H9 (cell line): ENCODE results near the gene FOXB2. TPM values are rescaled to one million over a fixed set of nuclear protein-coding genes. Genes with fewer than 3 reads are reported as not detected.
A peak's percentile ranks its signal among the peaks of the same experiment; 100 is the strongest.

ENCODE experiments used
- DNase-seq: peaks from one replicate; pipeline ENCODE4 v3.0.0-alpha.2; 2017
- H2AFZ ChIP-seq: one replicate; pipeline ENCODE4 v1.6.1; 2013; ENCODE audit warnings: mild to moderate bottlenecking, low read length, control low read depth, moderate library complexity
- H2AK5ac ChIP-seq: 2 replicates; pipeline ENCODE4 v1.6.1; 2013; ENCODE audit warnings: low read length, control low read depth, mixed read lengths; ENCODE audit not compliant: insufficient read length
- H2BK120ac ChIP-seq: one replicate; pipeline ENCODE4 v1.6.1; 2013; ENCODE audit warnings: low read depth, mild to moderate bottlenecking, low read length, control low read depth, inconsistent platforms; ENCODE audit not compliant: poor library complexity, severe bottlenecking
- H2BK12ac ChIP-seq: 2 replicates; pipeline ENCODE4 v1.6.1; 2013; ENCODE audit warnings: low read length, control low read depth, mixed read lengths, low read depth; ENCODE audit not compliant: insufficient read length
- H2BK15ac ChIP-seq: 2 replicates; pipeline ENCODE4 v1.6.1; 2013; ENCODE audit warnings: low read depth, low read length, control low read depth
- H2BK20ac ChIP-seq: one replicate; pipeline ENCODE4 v1.6.1; 2013; ENCODE audit warnings: low read depth, mild to moderate bottlenecking, low read length, control low read depth, inconsistent platforms; ENCODE audit not compliant: poor library complexity, severe bottlenecking
- H2BK5ac ChIP-seq: 2 replicates; pipeline ENCODE4 v1.6.1; 2013; ENCODE audit warnings: low read length, control low read depth, mixed read lengths; ENCODE audit not compliant: insufficient read length
- H3K14ac ChIP-seq: 2 replicates; pipeline ENCODE4 v1.6.1; 2013; ENCODE audit warnings: low read length, control low read depth; ENCODE audit not compliant: insufficient read depth
- H3K18ac ChIP-seq: 2 replicates; pipeline ENCODE4 v1.6.1; 2013; ENCODE audit warnings: low read depth, mild to moderate bottlenecking, mixed read lengths, low read length, control low read depth; ENCODE audit not compliant: insufficient read length
- H3K23ac ChIP-seq: 2 replicates; pipeline ENCODE4 v1.6.1; 2013; ENCODE audit warnings: low read length, control low read depth, mixed read lengths, low read depth; ENCODE audit not compliant: insufficient read length
- H3K23me2 ChIP-seq: 2 replicates; pipeline ENCODE4 v1.6.1; 2013; ENCODE audit warnings: low read depth, mild to moderate bottlenecking, mixed read lengths, low read length, control low read depth; ENCODE audit not compliant: insufficient read length, poor library complexity, severe bottlenecking
- H3K27ac ChIP-seq: 2 replicates; pipeline ENCODE4 v1.5.1; 2013; ENCODE audit warnings: low read length, control low read depth, mixed read lengths, low read depth; ENCODE audit not compliant: insufficient read length
- H3K27me3 ChIP-seq: 2 replicates; pipeline ENCODE4 v1.6.1; 2013; ENCODE audit warnings: low read length, control low read depth, inconsistent platforms; ENCODE audit not compliant: insufficient read depth
- H3K4ac ChIP-seq: 2 replicates; pipeline ENCODE4 v1.6.1; 2013; ENCODE audit warnings: low read depth, mild to moderate bottlenecking, control low read depth, inconsistent platforms, low read length, moderate library complexity
- H3K4me1 ChIP-seq: 2 replicates; pipeline ENCODE4 v1.6.1; 2013; ENCODE audit warnings: low read length, control low read depth, inconsistent platforms; ENCODE audit not compliant: insufficient read depth
- H3K4me2 ChIP-seq: 2 replicates; pipeline ENCODE4 v1.6.1; 2013; ENCODE audit warnings: low read length, control low read depth, mixed read lengths; ENCODE audit not compliant: insufficient read length, insufficient read depth
- H3K56ac ChIP-seq: 2 replicates; pipeline ENCODE4 v1.6.1; 2013; ENCODE audit warnings: low read depth, mild to moderate bottlenecking, mixed read lengths, low read length, control low read depth; ENCODE audit not compliant: insufficient read length
- H3K79me1 ChIP-seq: 2 replicates; pipeline ENCODE4 v1.6.1; 2013; ENCODE audit warnings: low read depth, mild to moderate bottlenecking, moderate library complexity, low read length, control low read depth, inconsistent platforms; ENCODE audit not compliant: insufficient read depth, poor library complexity, severe bottlenecking
- H3K79me2 ChIP-seq: 2 replicates; pipeline ENCODE4 v1.6.1; 2013; ENCODE audit warnings: low read length, control low read depth, inconsistent platforms; ENCODE audit not compliant: insufficient read depth
- H3K9ac ChIP-seq: 2 replicates; pipeline ENCODE4 v1.6.1; 2013; ENCODE audit warnings: low read length, control low read depth, mixed read lengths; ENCODE audit not compliant: insufficient read length; ENCODE audit errors: extremely low read depth
- H3K9me3 ChIP-seq: one replicate; pipeline ENCODE4 v1.6.1; 2013; ENCODE audit warnings: low read depth, low read length, inconsistent platforms; ENCODE audit not compliant: control insufficient read depth
- H3T11ph ChIP-seq: one replicate; pipeline ENCODE4 v1.6.1; 2013; ENCODE audit warnings: mild to moderate bottlenecking, low read length, control low read depth, inconsistent platforms
- H4K20me1 ChIP-seq: one replicate; pipeline ENCODE4 v1.6.1; 2013; ENCODE audit not compliant: control insufficient read depth, insufficient read length, insufficient read depth
- H4K5ac ChIP-seq: 2 replicates; pipeline ENCODE4 v1.6.1; 2013; ENCODE audit warnings: low read depth, mild to moderate bottlenecking, mixed read lengths, low read length, control low read depth; ENCODE audit not compliant: insufficient read length
- H4K8ac ChIP-seq: replicated peaks from 2 replicates; pipeline ENCODE4 v1.6.1; 2013; ENCODE audit warnings: low read length, control low read depth, mixed read lengths, low read depth; ENCODE audit not compliant: insufficient read length
- H4K91ac ChIP-seq: 2 replicates; pipeline ENCODE4 v1.6.1; 2013; ENCODE audit warnings: low read depth, mild to moderate bottlenecking, moderate library complexity, mixed read lengths, low read length, control low read depth; ENCODE audit not compliant: insufficient read length
- H3K27ac Mint-ChIP-seq, 3 experiments: 2 replicates in 2 of 3; 3 replicates in 1 of 3; pipeline ENCODE4 v1.8.0; 2020 to 2021; ENCODE audit warnings: mixed read lengths in 3 of 3, mild to moderate bottlenecking in 1 of 3, moderate library complexity in 1 of 3
- H3K27me3 Mint-ChIP-seq: 2 replicates; pipeline ENCODE4 v1.8.0; 2021; ENCODE audit warnings: low read depth, mild to moderate bottlenecking, moderate library complexity, mixed read lengths
- H3K36me3 Mint-ChIP-seq, 3 experiments: 2 replicates in 2 of 3; 3 replicates in 1 of 3; pipeline ENCODE4 v1.8.0; 2020 to 2021; ENCODE audit warnings: low read depth in 3 of 3, mixed read lengths in 3 of 3; ENCODE audit not compliant: insufficient read depth in 1 of 3
- H3K4me1 Mint-ChIP-seq, 2 experiments: 2 replicates each; pipeline ENCODE4 v1.8.0; 2020; ENCODE audit warnings: mixed read lengths in 2 of 2
- H3K4me3 Mint-ChIP-seq, 2 experiments: 2 replicates in 1 of 2; 3 replicates in 1 of 2; pipeline ENCODE4 v1.8.0; 2020 to 2021; ENCODE audit warnings: mild to moderate bottlenecking in 2 of 2, mixed read lengths in 2 of 2, moderate library complexity in 1 of 2
- H3K9me3 Mint-ChIP-seq, 2 experiments: 2 replicates in 1 of 2; 3 replicates in 1 of 2; pipeline ENCODE4 v1.8.0; 2020; ENCODE audit warnings: mild to moderate bottlenecking in 2 of 2, mixed read lengths in 2 of 2, moderate library complexity in 1 of 2
- WGBS: extraction: QIAGEN DNeasy Blood & Tissue Kit; methylation state at CpG from one replicate; pipeline ENCODE4 v1.1.7; 2013; ENCODE audit warnings: missing lambda C conversion rate, low lambda C conversion rate, mixed read lengths; ENCODE audit not compliant: insufficient read length; ENCODE audit errors: extremely low coverage; 5-methylcytosine and 5-hydroxymethylcytosine counted together
- total RNA-seq: library from RNA; stranded (reverse); gene quantifications from 2 replicates; pipeline ENCODE4 v1.2.1, GENCODE V29; 2021
- TF ChIP-seq, protein P1 (sequence below): fragments of 200-600 bp; sonication (generic); conservative IDR thresholded peaks from 3 replicates; pipeline ENCODE4 v1.8.0; 2021; ENCODE audit warnings: antibody characterized with exemption, mild to moderate bottlenecking

FOXB2 gene
- total RNA-seq, 1 experiment from 2014 or later = 7.8 TPM

DNA sequence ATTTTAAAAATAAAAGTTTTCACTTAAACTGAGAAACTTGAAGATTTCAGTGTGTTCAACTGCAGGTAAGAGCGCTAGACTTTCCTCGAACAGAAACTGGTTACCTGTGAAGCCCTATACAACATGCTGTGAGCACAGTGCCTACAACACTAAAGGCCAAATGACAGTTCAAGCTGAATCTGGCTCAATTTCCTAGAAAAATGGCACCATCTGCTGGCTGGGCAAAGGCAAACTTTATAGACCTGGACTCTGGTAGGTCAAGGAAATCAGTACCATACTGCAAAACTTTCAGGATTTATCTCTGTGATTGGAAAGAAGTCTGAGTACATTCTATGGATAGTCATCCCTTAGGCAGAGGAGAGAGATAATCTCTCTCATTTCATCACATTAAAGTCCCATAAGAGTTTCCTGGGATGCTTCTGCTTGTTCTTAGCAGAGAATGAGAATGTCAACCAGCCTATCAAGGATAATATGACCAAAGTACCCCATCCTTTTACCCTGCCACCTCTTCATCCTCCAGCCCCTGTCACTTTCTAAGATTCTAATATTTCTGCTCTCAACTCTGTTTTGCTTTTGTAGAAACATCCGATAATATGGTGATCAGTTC, 31.8 kb upstream of the FOXB2 start:
- no peaks in the 10 kb centered on the region for H4K20me1 ChIP-seq
- no peak overlapping the region for H3K4me3 Mint-ChIP-seq
- H3T11ph ChIP-seq = no peak overlapping the region
- no peaks in the 10 kb centered on the region; a peak in 1 of 5 replicates for H3K9me3 Mint-ChIP-seq
- H3K4me2 ChIP-seq = no peak overlapping the region
- H3K4me1 ChIP-seq = no peaks in the 10 kb centered on the region
- no peak overlapping the region for H2BK5ac ChIP-seq
- no peaks in the 10 kb centered on the region for H3K79me2 ChIP-seq
- H3K27me3 Mint-ChIP-seq = peaks cover 1% of the 10 kb centered on the region; the same call in 1 of the 2 replicates
- TF ChIP-seq, protein P1, sequence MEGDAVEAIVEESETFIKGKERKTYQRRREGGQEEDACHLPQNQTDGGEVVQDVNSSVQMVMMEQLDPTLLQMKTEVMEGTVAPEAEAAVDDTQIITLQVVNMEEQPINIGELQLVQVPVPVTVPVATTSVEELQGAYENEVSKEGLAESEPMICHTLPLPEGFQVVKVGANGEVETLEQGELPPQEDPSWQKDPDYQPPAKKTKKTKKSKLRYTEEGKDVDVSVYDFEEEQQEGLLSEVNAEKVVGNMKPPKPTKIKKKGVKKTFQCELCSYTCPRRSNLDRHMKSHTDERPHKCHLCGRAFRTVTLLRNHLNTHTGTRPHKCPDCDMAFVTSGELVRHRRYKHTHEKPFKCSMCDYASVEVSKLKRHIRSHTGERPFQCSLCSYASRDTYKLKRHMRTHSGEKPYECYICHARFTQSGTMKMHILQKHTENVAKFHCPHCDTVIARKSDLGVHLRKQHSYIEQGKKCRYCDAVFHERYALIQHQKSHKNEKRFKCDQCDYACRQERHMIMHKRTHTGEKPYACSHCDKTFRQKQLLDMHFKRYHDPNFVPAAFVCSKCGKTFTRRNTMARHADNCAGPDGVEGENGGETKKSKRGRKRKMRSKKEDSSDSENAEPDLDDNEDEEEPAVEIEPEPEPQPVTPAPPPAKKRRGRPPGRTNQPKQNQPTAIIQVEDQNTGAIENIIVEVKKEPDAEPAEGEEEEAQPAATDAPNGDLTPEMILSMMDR = peak; percentile 78
- no CpG with 5 or more reads among the region's 3 CpGs for WGBS
- no peak overlapping the region for H2AFZ ChIP-seq
- H3K23me2 ChIP-seq = no peaks in the 10 kb centered on the region
- no peak overlapping the region for H3K27ac Mint-ChIP-seq
- no peak overlapping the region for H3K4ac ChIP-seq
- no peak overlapping the region for H2BK20ac ChIP-seq
- H2BK120ac ChIP-seq = no peak overlapping the region
- no peak overlapping the region for H3K23ac ChIP-seq
- no peak overlapping the region for H3K14ac ChIP-seq
- DNase-seq = peak; percentile 73
- H4K8ac ChIP-seq = no peak overlapping the region
- no peaks in the 10 kb centered on the region for H3K36me3 Mint-ChIP-seq
- no peaks in the 10 kb centered on the region for H3K27me3 ChIP-seq
- no peak overlapping the region for H4K5ac ChIP-seq
- no peak overlapping the region for H3K56ac ChIP-seq
- no peak overlapping the region for H4K91ac ChIP-seq
- no peak overlapping the region for H2AK5ac ChIP-seq
- no peak overlapping the region for H2BK15ac ChIP-seq
- H3K79me1 ChIP-seq = no peaks in the 10 kb centered on the region
- no peaks in the 10 kb centered on the region for H3K9me3 ChIP-seq
- H3K27ac ChIP-seq = no peak overlapping the region
- no peak overlapping the region for H3K18ac ChIP-seq
- no peak overlapping the region for H2BK12ac ChIP-seq
- peaks cover 3% of the 10 kb centered on the region in 2 experiments for H3K4me1 Mint-ChIP-seq
- H3K9ac ChIP-seq = no peak overlapping the region
